Activated naive CD8-positive, alpha-beta T cell treated with anti-CD3 and anti-CD28 coated beads, Interleukin-2, amount 10 ng/mL, durations not matched to agents 7 days and 5 days (primary cell): ENCODE measurements around the gene CTNNB1. TPM values are rescaled to one million over a fixed set of nuclear protein-coding genes. Genes with fewer than 3 reads are reported as not detected.

Experiments used
- ATAC-seq: fragments of 150-1000 bp; cut with Tn5 transposase; one replicate; pipeline ENCODE4 v1.10.0; 2021; ENCODE audit warnings: low read depth, moderate library complexity
- POLR2A ChIA-PET: fragments of 350-600 bp; sonication (Branson Sonifier 250); formaldehyde crosslinking; loops from one replicate; lab custom pipeline; 2021; ENCODE audit warnings: antibody characterized with exemption; lab: Charles Lee
- DNase-seq: peaks from one replicate; pipeline ENCODE4 v3.0.0; 2021
- H3K27ac Mint-ChIP-seq: one replicate; pipeline ENCODE4 v1.8.0; 2022; ENCODE audit warnings: mild to moderate bottlenecking, mixed read lengths
- H3K27me3 Mint-ChIP-seq: one replicate; pipeline ENCODE4 v1.8.0; 2022; ENCODE audit warnings: mild to moderate bottlenecking, moderate library complexity, mixed read lengths
- H3K36me3 Mint-ChIP-seq: one replicate; pipeline ENCODE4 v1.8.0; 2021; ENCODE audit warnings: mild to moderate bottlenecking, mixed read lengths
- H3K4me1 Mint-ChIP-seq: one replicate; pipeline ENCODE4 v1.8.0; 2021; ENCODE audit warnings: mixed read lengths
- H3K4me3 Mint-ChIP-seq: one replicate; pipeline ENCODE4 v1.8.0; 2022; ENCODE audit warnings: mild to moderate bottlenecking, moderate library complexity, mixed read lengths
- H3K9me3 Mint-ChIP-seq: one replicate; pipeline ENCODE4 v1.8.0; 2021; ENCODE audit warnings: mixed read lengths
- total RNA-seq, 2 experiments: library from RNA; stranded (reverse); gene quantifications; one replicate each; pipeline ENCODE4 v1.2.3, GENCODE V29; 2021

CTNNB1 gene
- total RNA-seq, 2 experiments from 2014 or later = 135 to 139 TPM

- no peak overlapping the region for H3K27ac Mint-ChIP-seq
- H3K36me3 Mint-ChIP-seq = no peaks in the 10 kb centered on the region
- H3K4me1 Mint-ChIP-seq = no peaks in the 10 kb centered on the region
- POLR2A ChIA-PET = no interaction called here
- ATAC-seq (no peak), DNase-seq (no peak)
- H3K9me3 Mint-ChIP-seq = no peaks in the 10 kb centered on the region
- H3K27me3 Mint-ChIP-seq = peaks cover 25% of the 10 kb centered on the region
- no peak overlapping the region for H3K4me3 Mint-ChIP-seq
These were observed 22.7 kb upstream of the CTNNB1 start for GRCh38 chr3:41176596-41176995.

- no peak overlapping the region for H3K27ac Mint-ChIP-seq
- H3K9me3 Mint-ChIP-seq = no peaks in the 10 kb centered on the region
- H3K4me3 Mint-ChIP-seq = no peak overlapping the region
- H3K4me1 Mint-ChIP-seq = no peaks in the 10 kb centered on the region
- H3K27me3 Mint-ChIP-seq = peaks cover 21% of the 10 kb centered on the region
- POLR2A ChIA-PET = no interaction called here
- ATAC-seq = no peak
- no peak for DNase-seq
- no peaks in the 10 kb centered on the region for H3K36me3 Mint-ChIP-seq
These were observed 20.7 kb upstream of the CTNNB1 start for GRCh38 chr3:41178576-41178975.

GRCh38 chr3:41180396-41180795 is 18.9 kb upstream of the CTNNB1 start:
- Mint-ChIP-seq H3K36me3 (no peaks in the 10 kb centered on the region), H3K27ac (no peak overlapping the region), H3K27me3 (peaks cover 19% of the 10 kb centered on the region), H3K9me3 (no peaks in the 10 kb centered on the region), H3K4me3 (no peak overlapping the region), H3K4me1 (no peaks in the 10 kb centered on the region)
- no peak for DNase-seq
- ATAC-seq = no peak
- POLR2A ChIA-PET = no interaction called here

GRCh38 chr3:41182504-41183059 is 16.7 kb upstream of the CTNNB1 start:
- DNase-seq (no peak), ATAC-seq (no peak)
- Mint-ChIP-seq H3K27ac (no peak overlapping the region), H3K4me3 (no peak overlapping the region), H3K27me3 (peaks cover 10% of the 10 kb centered on the region), H3K9me3 (no peaks in the 10 kb centered on the region), H3K4me1 (no peaks in the 10 kb centered on the region), H3K36me3 (no peaks in the 10 kb centered on the region)
- POLR2A ChIA-PET = interaction anchor here (1.1 kb wide), 1 partner anchor 17 kb away, joined by 3 read pairs; the partner anchor contains the start of gene CTNNB1

- Mint-ChIP-seq H3K4me1 (no peaks in the 10 kb centered on the region), H3K36me3 (no peaks in the 10 kb centered on the region), H3K4me3 (no peak overlapping the region), H3K9me3 (no peaks in the 10 kb centered on the region), H3K27me3 (peaks cover 15% of the 10 kb centered on the region), H3K27ac (no peak overlapping the region)
- ATAC-seq = no peak
- POLR2A ChIA-PET = interaction anchor here (0.8 kb wide), 1 partner anchor 15 kb away, joined by 3 read pairs; the partner anchor contains the start of gene CTNNB1
- DNase-seq = no peak
These were observed 14.9 kb upstream of the CTNNB1 start for GRCh38 chr3:41184394-41184793.

DNA sequence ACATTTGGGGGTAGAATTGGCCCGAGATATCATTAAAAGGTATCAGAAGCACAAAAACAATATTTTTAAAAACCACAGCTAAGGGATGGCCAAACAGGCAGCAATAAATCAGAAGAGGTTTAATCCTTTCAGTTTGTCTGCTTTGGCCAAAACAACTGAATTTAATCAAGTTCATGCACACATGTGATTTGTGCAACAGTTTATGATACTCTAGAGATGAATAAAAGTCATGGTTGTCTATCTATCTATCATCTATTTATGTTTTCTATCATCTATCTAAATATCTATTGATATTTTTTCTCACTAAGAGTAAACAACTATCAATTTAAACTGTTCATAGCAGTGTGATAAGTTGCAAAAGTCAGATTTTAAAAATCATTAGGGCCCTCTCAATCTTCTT is 13.0 kb upstream of the CTNNB1 start:
- no peak overlapping the region for H3K4me3 Mint-ChIP-seq
- H3K4me1 Mint-ChIP-seq = peaks cover 2% of the 10 kb centered on the region
- H3K27me3 Mint-ChIP-seq = peaks cover 20% of the 10 kb centered on the region
- ATAC-seq (no peak), DNase-seq (no peak)
- no peaks in the 10 kb centered on the region for H3K36me3 Mint-ChIP-seq
- no peaks in the 10 kb centered on the region for H3K9me3 Mint-ChIP-seq
- no peak overlapping the region for H3K27ac Mint-ChIP-seq
- POLR2A ChIA-PET = interaction anchor here (1.2 kb wide), 1 partner anchor 13 kb away, joined by 5 read pairs; the partner anchor contains the start of gene CTNNB1

DNA sequence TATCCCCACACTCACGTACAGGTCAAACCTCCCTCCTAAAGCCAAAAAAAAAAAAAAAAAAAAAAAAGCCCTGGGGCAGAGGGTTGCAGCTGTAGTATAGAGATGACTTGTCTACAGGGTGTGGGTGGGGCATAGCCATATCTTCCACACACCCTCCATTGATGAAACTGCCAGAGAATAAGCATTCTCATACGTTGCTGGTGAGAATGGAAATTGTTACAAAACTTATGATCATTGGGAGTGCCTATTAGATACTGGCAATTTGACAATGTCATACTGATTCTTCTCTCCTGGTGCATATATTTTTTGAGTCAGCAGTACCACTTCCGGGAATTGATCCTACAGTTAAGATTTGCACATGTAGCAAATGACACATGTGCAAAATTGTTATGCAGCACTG is 11.0 kb upstream of the CTNNB1 start:
- ATAC-seq (no peak), DNase-seq (no peak)
- Mint-ChIP-seq H3K36me3 (no peaks in the 10 kb centered on the region), H3K4me1 (peaks cover 2% of the 10 kb centered on the region), H3K27me3 (peaks cover 27% of the 10 kb centered on the region), H3K27ac (no peak overlapping the region), H3K9me3 (no peaks in the 10 kb centered on the region), H3K4me3 (no peak overlapping the region)
- POLR2A ChIA-PET = no interaction called here

GRCh38 chr3:41190509-41191284 is 8.6 kb upstream of the CTNNB1 start:
- Mint-ChIP-seq H3K36me3 (no peaks in the 10 kb centered on the region), H3K4me3 (no peak overlapping the region), H3K27me3 (peaks cover 35% of the 10 kb centered on the region), H3K4me1 (peaks cover 2% of the 10 kb centered on the region), H3K9me3 (no peaks in the 10 kb centered on the region), H3K27ac (no peak overlapping the region)
- POLR2A ChIA-PET = interaction anchor here (1.9 kb wide), 1 partner anchor 9 kb away, joined by 9 read pairs; the partner anchor contains the start of gene CTNNB1
- no peak for ATAC-seq
- DNase-seq = no peak

DNA sequence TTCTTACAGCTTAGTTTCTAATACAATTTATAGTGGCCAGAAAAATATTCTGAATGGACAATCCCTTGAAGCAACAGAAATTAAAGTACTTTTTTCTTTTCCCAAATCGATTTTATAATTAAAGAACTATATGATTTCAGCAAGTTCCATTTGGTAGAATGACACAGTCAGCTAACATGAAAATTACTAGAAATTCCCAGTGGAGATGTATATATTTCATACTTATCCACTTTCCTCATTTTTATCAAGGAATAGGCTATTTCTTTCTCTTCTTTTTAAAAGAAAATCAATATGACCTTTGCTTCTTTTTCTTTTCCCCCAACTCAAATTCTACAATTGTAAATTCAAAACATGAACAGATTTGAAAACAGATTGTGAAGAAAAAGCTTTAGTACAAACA is 6.4 kb upstream of the CTNNB1 start:
- DNase-seq = no peak
- H3K4me3 Mint-ChIP-seq = no peak overlapping the region
- H3K9me3 Mint-ChIP-seq = no peaks in the 10 kb centered on the region
- H3K36me3 Mint-ChIP-seq = no peaks in the 10 kb centered on the region
- peaks cover 2% of the 10 kb centered on the region for H3K4me1 Mint-ChIP-seq
- H3K27ac Mint-ChIP-seq = no peak overlapping the region
- POLR2A ChIA-PET = no interaction called here
- ATAC-seq = no peak
- H3K27me3 Mint-ChIP-seq = peaks cover 46% of the 10 kb centered on the region

GRCh38 chr3:41193794-41194539 is 5.3 kb upstream of the CTNNB1 start:
- H3K27ac Mint-ChIP-seq = no peak overlapping the region

GRCh38 chr3:41194701-41195100 is 4.6 kb upstream of the CTNNB1 start:
- Mint-ChIP-seq H3K4me1 (peaks cover 2% of the 10 kb centered on the region), H3K27ac (no peak overlapping the region), H3K9me3 (no peaks in the 10 kb centered on the region), H3K36me3 (peaks cover 1% of the 10 kb centered on the region), H3K4me3 (no peak overlapping the region), H3K27me3 (peaks cover 40% of the 10 kb centered on the region)
- ATAC-seq (no peak), DNase-seq (no peak)
- POLR2A ChIA-PET = no interaction called here

More at GRCh38 chr3:41193794-41194539, 5.3 kb upstream of the CTNNB1 start:
- H3K4me3 Mint-ChIP-seq = no peak overlapping the region
- DNase-seq (no peak), ATAC-seq (no peak)
- H3K4me1 Mint-ChIP-seq = peaks cover 2% of the 10 kb centered on the region
- no peaks in the 10 kb centered on the region for H3K9me3 Mint-ChIP-seq
- POLR2A ChIA-PET = no interaction called here
- no peaks in the 10 kb centered on the region for H3K36me3 Mint-ChIP-seq
- peaks cover 40% of the 10 kb centered on the region for H3K27me3 Mint-ChIP-seq

DNA sequence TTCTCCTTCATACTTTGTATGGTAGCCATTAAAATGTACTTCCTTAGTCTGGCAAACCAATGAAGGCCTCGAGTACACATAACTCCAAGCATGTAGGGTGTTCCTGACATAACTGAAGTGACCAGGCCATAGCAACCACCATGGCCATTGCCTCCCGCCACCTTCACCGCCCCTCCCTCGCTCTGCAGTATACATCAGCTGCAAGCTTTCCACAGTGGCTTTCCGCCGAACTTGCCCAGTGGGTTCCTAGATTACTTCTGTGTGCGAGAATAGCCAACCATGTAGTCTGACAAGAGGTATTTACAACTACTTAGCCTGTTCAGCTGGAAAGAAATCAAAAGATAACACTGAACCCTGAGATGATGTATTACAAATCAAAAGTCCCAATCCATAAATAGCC is 3.4 kb upstream of the CTNNB1 start:
- DNase-seq (no peak), ATAC-seq (no peak)
- POLR2A ChIA-PET = no interaction called here
- Mint-ChIP-seq H3K4me1 (peaks cover 3% of the 10 kb centered on the region), H3K9me3 (no peaks in the 10 kb centered on the region), H3K36me3 (peaks cover 3% of the 10 kb centered on the region), H3K4me3 (no peak overlapping the region), H3K27ac (no peak overlapping the region), H3K27me3 (peaks cover 35% of the 10 kb centered on the region)

DNA sequence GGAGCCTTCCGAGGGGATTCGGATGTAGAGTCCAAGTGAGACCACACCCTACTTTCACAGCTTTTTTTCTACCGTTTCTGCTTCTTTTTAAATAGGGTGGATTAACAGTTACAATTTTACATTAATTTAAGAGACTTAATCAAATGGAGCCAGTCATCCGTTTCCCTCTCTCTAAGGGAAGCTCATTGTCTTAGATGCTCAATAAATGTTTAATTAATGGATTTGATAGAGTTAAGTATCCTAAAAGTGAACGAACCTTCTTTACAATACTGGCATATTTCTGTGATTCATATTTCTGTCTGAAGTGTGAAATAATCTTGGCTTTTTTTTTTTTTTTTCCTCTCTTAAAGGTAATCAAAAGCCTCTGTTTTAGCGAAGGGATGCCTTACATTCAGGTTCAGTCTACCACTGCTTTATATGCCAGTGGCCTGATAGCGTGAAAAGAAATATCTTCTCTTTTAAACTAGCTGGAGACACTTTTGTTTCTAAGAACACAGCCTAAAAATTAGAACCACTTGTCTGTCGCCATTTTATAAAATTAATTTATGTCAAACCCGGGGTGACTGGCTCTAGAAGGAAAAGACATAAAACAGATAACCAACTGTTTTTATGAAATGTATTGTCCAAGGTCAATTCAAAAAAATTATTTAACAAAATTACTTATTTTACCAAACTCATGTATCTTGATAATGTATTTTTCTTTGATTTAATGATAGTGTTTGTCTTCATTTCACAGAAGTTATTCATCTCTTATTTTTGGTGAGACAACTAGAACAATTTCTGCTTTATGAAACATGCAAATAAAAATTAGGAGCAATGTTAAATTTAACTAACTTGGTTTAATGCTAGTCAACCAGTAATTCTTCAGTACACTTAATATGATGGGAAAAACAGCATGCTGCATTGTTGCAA is 2.5 kb upstream of the CTNNB1 start:
- POLR2A ChIA-PET = no interaction called here
- H3K27ac Mint-ChIP-seq = no peak overlapping the region
- H3K4me1 Mint-ChIP-seq = peaks cover 7% of the 10 kb centered on the region
- no peak overlapping the region for H3K4me3 Mint-ChIP-seq
- ATAC-seq (no peak), DNase-seq (no peak)
- H3K27me3 Mint-ChIP-seq = peaks cover 35% of the 10 kb centered on the region
- H3K9me3 Mint-ChIP-seq = no peaks in the 10 kb centered on the region
- H3K36me3 Mint-ChIP-seq = peaks cover 3% of the 10 kb centered on the region
